Mesenchymal stem cell (in vitro differentiated cells and primary cell): ENCODE measurements around the gene ETDC.

Experiments used
- DNase-seq: peaks from one replicate; pipeline ENCODE4 v3.0.0-alpha.2; 2013
- H2AFZ ChIP-seq: one replicate; pipeline ENCODE4 v1.6.1; 2013; ENCODE audit warnings: low read depth, mild to moderate bottlenecking, control low read depth, inconsistent platforms, low read length, moderate library complexity
- H2AK5ac ChIP-seq: 2 replicates; pipeline ENCODE4 v1.6.1; 2013; ENCODE audit warnings: low read length, moderate library complexity, mild to moderate bottlenecking, inconsistent platforms; ENCODE audit not compliant: severe bottlenecking
- H2BK120ac ChIP-seq: one replicate; pipeline ENCODE4 v1.6.1; 2013; ENCODE audit warnings: low read depth, mild to moderate bottlenecking, inconsistent platforms, low read length, moderate library complexity
- H2BK12ac ChIP-seq, 2 experiments: one replicate each; pipeline ENCODE4 v1.6.1; 2013; ENCODE audit warnings: inconsistent platforms in 2 of 2, low read length in 2 of 2, mild to moderate bottlenecking in 2 of 2, moderate library complexity in 2 of 2, control low read depth in 1 of 2
- H2BK15ac ChIP-seq: one replicate; pipeline ENCODE4 v1.6.1; 2013; ENCODE audit warnings: mild to moderate bottlenecking, low read depth, inconsistent platforms; ENCODE audit not compliant: poor library complexity, severe bottlenecking
- H2BK5ac ChIP-seq: 2 replicates; pipeline ENCODE4 v1.6.1; 2013; ENCODE audit warnings: low read depth, mild to moderate bottlenecking, low read length, control low read depth, inconsistent platforms; ENCODE audit not compliant: poor library complexity, severe bottlenecking
- H3K14ac ChIP-seq, 2 experiments: one replicate each; pipeline ENCODE4 v1.6.1; 2013; ENCODE audit warnings: inconsistent platforms in 2 of 2, low read length in 2 of 2, control low read depth in 1 of 2, mild to moderate bottlenecking in 1 of 2, moderate library complexity in 1 of 2
- H3K18ac ChIP-seq, 2 experiments: one replicate each; pipeline ENCODE4 v1.6.1; 2013; ENCODE audit warnings: inconsistent platforms in 2 of 2, low read length in 2 of 2, control low read depth in 1 of 2, low read depth in 1 of 2, mild to moderate bottlenecking in 1 of 2
- H3K23ac ChIP-seq, 2 experiments: one replicate each; pipeline ENCODE4 v1.6.1; 2013; ENCODE audit warnings: inconsistent platforms in 2 of 2, low read length in 2 of 2, mild to moderate bottlenecking in 2 of 2, moderate library complexity in 2 of 2, control low read depth in 1 of 2
- H3K27ac ChIP-seq: 2 replicates; pipeline ENCODE4 v1.5.1; 2013; ENCODE audit warnings: mild to moderate bottlenecking, moderate library complexity, low read length, control low read depth, inconsistent platforms; ENCODE audit not compliant: poor library complexity, severe bottlenecking
- H3K27me3 ChIP-seq, 2 experiments: 2 replicates each; pipeline versions ENCODE4 v1.6.1 to v1.7.0; 2013; ENCODE audit warnings: low read length in 2 of 2, mild to moderate bottlenecking in 2 of 2, moderate library complexity in 2 of 2, control low read depth in 1 of 2, inconsistent platforms in 1 of 2; ENCODE audit not compliant: control insufficient read depth in 1 of 2, insufficient read depth in 1 of 2
- H3K36me3 ChIP-seq, 2 experiments: 2 replicates each; pipeline versions ENCODE4 v1.6.1 to v1.7.0; 2013; ENCODE audit warnings: low read length in 2 of 2, control low read depth in 1 of 2, inconsistent platforms in 1 of 2, low read depth in 1 of 2, mild to moderate bottlenecking in 1 of 2; ENCODE audit not compliant: insufficient read depth in 2 of 2, control insufficient read depth in 1 of 2
- H3K4ac ChIP-seq, 2 experiments: one replicate each; pipeline ENCODE4 v1.6.1; 2013; ENCODE audit warnings: inconsistent platforms in 2 of 2, low read length in 2 of 2, mild to moderate bottlenecking in 2 of 2, moderate library complexity in 2 of 2, control low read depth in 1 of 2, low read depth in 1 of 2
- H3K4me1 ChIP-seq: 2 replicates; pipeline ENCODE4 v1.6.1; 2013; ENCODE audit warnings: low read depth, low read length, control low read depth; ENCODE audit not compliant: control insufficient read depth, insufficient read depth
- H3K4me2 ChIP-seq: 2 replicates; pipeline ENCODE4 v1.6.1; 2013; ENCODE audit warnings: low read length, mild to moderate bottlenecking, inconsistent platforms; ENCODE audit not compliant: poor library complexity, severe bottlenecking
- H3K4me3 ChIP-seq, 2 experiments: 2 replicates each; pipeline versions ENCODE4 v1.5.1 to v1.7.0; 2013; ENCODE audit warnings: low read length in 2 of 2, mild to moderate bottlenecking in 2 of 2, control low read depth in 1 of 2, low read depth in 1 of 2; ENCODE audit not compliant: insufficient read depth in 1 of 2
- H3K79me1 ChIP-seq: replicated peaks from 2 replicates; pipeline ENCODE4 v1.6.1; 2013; ENCODE audit warnings: mild to moderate bottlenecking, control low read depth, low read length, inconsistent platforms; ENCODE audit not compliant: poor library complexity, severe bottlenecking
- H3K9ac ChIP-seq: 2 replicates; pipeline ENCODE4 v1.7.0; 2013; ENCODE audit warnings: mild to moderate bottlenecking, low read length, moderate library complexity
- H3K9me3 ChIP-seq: 2 replicates; pipeline ENCODE4 v1.7.0; 2013; ENCODE audit warnings: mild to moderate bottlenecking, low read length; ENCODE audit not compliant: control insufficient read depth
- H4K8ac ChIP-seq: one replicate; pipeline ENCODE4 v1.6.1; 2013; ENCODE audit warnings: inconsistent platforms, mild to moderate bottlenecking, low read length, moderate library complexity
- H4K91ac ChIP-seq: one replicate; pipeline ENCODE4 v1.6.1; 2013; ENCODE audit warnings: mild to moderate bottlenecking, low read length, inconsistent platforms

ETDC gene

DNA sequence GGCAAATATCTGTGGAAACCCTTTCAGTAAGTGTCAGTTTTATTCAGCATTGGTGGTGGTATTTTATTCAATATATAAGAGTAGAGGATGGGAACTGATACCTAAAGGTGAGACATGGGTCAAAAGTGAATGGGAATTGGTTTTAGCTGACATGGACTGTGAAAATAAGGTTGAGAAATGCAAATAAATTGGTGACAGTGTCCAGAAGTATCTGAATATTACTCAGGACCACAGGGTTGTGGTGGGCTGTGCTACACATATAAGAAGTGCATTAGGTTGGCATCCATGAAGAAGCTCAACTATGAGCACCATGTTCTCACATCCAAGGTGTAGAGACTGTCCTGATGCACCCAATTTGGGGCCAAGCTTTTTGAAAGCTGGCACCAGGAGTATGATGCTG lies 45.0 kb downstream of the ETDC start:
- Histone ChIP-seq H3K23ac (no peak overlapping the region), H3K4me3 (no peak overlapping the region), H3K4me2 (no peak overlapping the region), H3K27me3 (no peaks in the 10 kb centered on the region), H2BK5ac (no peak overlapping the region), H2BK15ac (no peak overlapping the region), H2BK120ac (no peak overlapping the region), H3K9ac (no peak overlapping the region), H4K8ac (no peak overlapping the region), H3K79me1 (peaks cover 2% of the 10 kb centered on the region), H3K27ac (no peak overlapping the region), H2BK12ac (no peak overlapping the region), H3K9me3 (no peaks in the 10 kb centered on the region), H3K4ac (no peak overlapping the region), H2AFZ (no peak overlapping the region), H2AK5ac (no peak overlapping the region), H3K4me1 (no peaks in the 10 kb centered on the region), H3K18ac (no peak overlapping the region), H3K36me3 (peaks cover 4 to 30% of the 10 kb centered on the region in 2 experiments), H4K91ac (no peak overlapping the region), H3K14ac (no peak overlapping the region)
- no peak for DNase-seq
